ENCODE measurements around the gene SIRT5.

Gene SIRT5

GRCh38 chr6:13553646-13554045, 20.8 kb upstream of the SIRT5 start:
- no peak overlapping the region for H3K4me3 ChIP-seq (ENCODE audit: low read depth, low read length)
- TF ChIP-seq, protein P1, sequence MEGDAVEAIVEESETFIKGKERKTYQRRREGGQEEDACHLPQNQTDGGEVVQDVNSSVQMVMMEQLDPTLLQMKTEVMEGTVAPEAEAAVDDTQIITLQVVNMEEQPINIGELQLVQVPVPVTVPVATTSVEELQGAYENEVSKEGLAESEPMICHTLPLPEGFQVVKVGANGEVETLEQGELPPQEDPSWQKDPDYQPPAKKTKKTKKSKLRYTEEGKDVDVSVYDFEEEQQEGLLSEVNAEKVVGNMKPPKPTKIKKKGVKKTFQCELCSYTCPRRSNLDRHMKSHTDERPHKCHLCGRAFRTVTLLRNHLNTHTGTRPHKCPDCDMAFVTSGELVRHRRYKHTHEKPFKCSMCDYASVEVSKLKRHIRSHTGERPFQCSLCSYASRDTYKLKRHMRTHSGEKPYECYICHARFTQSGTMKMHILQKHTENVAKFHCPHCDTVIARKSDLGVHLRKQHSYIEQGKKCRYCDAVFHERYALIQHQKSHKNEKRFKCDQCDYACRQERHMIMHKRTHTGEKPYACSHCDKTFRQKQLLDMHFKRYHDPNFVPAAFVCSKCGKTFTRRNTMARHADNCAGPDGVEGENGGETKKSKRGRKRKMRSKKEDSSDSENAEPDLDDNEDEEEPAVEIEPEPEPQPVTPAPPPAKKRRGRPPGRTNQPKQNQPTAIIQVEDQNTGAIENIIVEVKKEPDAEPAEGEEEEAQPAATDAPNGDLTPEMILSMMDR (IDR thresholded peaks at IDR 0.05; ENCODE audit: low read depth, low read length), result no peak

DNA sequence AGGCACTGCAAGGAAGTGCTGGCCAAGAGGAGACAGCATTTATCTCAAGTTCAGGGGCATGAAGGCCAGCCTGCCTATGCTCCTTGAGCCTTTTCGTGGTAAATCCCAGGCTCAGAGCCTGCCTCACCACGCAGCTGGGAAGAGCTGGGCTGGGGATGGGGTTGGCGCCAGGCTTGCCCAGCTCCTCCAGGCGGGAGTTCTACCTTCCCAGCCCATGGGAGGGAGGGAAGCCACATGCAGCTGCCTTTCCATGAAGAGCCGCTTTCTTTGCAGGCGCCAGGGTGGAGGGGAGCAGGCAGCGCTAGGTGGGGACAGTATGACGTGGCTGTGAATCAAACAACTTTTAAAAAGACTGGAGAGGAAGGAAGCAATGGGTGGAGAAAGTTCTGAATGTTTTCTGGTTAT, 19.5 kb upstream of the SIRT5 start:
- no peak overlapping the region for H3K4me3 ChIP-seq (ENCODE audit: low read depth, low read length)
- TF ChIP-seq, protein P1 (IDR thresholded peaks at IDR 0.05; ENCODE audit: low read depth, low read length), result no peak

DNA sequence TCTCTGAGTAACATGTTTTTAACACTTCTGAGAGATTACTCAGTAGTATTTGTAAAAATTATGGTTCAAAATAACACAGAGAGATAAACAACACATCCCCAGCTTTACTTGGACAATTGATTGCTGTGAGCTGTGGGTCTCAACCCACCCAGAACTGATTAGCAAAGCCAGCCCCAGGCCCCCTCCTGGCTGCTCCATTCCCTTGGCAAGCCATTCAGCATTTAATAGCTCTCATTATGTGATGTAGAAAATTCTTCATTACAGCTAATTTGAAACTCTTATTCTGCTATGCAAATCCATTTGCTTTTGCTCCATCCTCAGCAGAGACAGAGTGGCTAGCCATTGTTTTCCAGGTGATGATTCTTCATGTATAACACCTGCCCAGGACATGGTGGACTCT, 16.6 kb upstream of the SIRT5 start:
- no peak overlapping the region for H3K4me3 ChIP-seq (ENCODE audit: low read depth, low read length)
- TF ChIP-seq, protein P1 (IDR thresholded peaks at IDR 0.05; ENCODE audit: low read depth, low read length), result no peak

GRCh38 chr6:13558718-13559117, 15.7 kb upstream of the SIRT5 start:
- H3K4me3 ChIP-seq (ENCODE audit: low read depth, low read length), result no peak overlapping the region
- TF ChIP-seq, protein P1 (IDR thresholded peaks at IDR 0.05; ENCODE audit: low read depth, low read length), result no peak

GRCh38 chr6:13559251-13559650, 15.2 kb upstream of the SIRT5 start:
- TF ChIP-seq, protein P1 (IDR thresholded peaks at IDR 0.05; ENCODE audit: low read depth, low read length), result no peak

GRCh38 chr6:13559968-13560650, 14.3 kb upstream of the SIRT5 start:
- TF ChIP-seq, protein P1 (IDR thresholded peaks at IDR 0.05; ENCODE audit: low read depth, low read length), result no peak
- no peak overlapping the region for H3K4me3 ChIP-seq (ENCODE audit: low read depth, low read length)

More at GRCh38 chr6:13559251-13559650, 15.2 kb upstream of the SIRT5 start:
- H3K4me3 ChIP-seq (ENCODE audit: low read depth, low read length), result no peak overlapping the region

- no peak overlapping the region for H3K4me3 ChIP-seq (ENCODE audit: low read depth, low read length)
- TF ChIP-seq, protein P1 (IDR thresholded peaks at IDR 0.05; ENCODE audit: low read depth, low read length), result no peak
Observed at GRCh38 chr6:13560651-13561044, 13.8 kb upstream of the SIRT5 start.

Measured in WI38 (cell line).